ENCODE measurements around the gene CAPG.

DNA sequence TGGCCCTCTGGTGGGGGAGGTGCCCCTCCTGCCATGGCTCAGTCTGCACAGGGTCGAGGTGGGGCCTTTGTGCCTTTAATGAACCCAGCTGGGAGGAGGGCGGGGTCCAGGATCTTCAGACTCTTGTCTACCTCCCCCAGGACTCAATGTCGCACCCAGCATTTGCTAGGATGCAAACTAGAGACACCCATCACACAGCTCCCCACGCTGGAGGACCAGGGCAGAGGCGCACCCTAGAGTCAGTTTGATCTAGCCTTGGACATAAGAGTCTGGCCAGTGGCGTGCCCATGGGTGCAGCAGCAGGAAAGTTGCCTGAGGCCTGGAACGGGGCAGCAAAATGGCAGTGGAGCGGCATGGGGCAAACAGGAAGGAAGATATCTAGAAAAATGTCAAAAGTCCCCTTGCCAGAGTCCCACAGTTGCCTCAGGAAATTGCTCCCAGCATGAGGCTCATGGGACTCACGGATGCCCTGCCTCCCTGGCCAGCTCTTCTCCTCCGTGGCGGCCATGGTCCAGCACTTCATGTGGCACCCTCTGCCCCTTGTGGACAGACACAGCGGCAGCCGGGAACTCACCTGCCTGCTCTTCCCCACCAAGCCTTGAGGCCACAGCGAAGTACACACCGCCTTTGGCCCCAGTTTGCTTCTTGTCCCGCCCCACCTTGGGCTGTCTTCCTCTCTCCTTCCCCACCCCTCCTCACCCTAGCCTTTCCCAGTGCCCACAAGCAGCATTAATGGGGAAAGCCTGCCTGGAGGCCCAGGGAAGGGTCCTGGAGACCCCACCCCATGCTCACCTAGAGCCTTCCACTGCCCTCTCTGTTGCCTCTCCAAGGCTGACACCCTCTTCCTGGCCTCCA is 26.0 kb upstream of the CAPG start:
- TF ChIP-seq, protein P1, sequence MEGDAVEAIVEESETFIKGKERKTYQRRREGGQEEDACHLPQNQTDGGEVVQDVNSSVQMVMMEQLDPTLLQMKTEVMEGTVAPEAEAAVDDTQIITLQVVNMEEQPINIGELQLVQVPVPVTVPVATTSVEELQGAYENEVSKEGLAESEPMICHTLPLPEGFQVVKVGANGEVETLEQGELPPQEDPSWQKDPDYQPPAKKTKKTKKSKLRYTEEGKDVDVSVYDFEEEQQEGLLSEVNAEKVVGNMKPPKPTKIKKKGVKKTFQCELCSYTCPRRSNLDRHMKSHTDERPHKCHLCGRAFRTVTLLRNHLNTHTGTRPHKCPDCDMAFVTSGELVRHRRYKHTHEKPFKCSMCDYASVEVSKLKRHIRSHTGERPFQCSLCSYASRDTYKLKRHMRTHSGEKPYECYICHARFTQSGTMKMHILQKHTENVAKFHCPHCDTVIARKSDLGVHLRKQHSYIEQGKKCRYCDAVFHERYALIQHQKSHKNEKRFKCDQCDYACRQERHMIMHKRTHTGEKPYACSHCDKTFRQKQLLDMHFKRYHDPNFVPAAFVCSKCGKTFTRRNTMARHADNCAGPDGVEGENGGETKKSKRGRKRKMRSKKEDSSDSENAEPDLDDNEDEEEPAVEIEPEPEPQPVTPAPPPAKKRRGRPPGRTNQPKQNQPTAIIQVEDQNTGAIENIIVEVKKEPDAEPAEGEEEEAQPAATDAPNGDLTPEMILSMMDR (conservative IDR thresholded peaks at IDR 0.05; ENCODE audit: low read depth, low read length) = no peak
- TF ChIP-seq FOS (IDR thresholded peaks at IDR 0.05; ENCODE audit: low read depth, low read length) = no peak
- no peak for TF ChIP-seq POLR2A (IDR thresholded peaks at IDR 0.05; ENCODE audit: low read depth, low read length)
- TF ChIP-seq RAD21 (IDR thresholded peaks at IDR 0.05; ENCODE audit: low read length) = no peak
- no peak for TF ChIP-seq RFX5 (IDR thresholded peaks at IDR 0.05; ENCODE audit: low read depth, low read length)
- no peak for TF ChIP-seq NFE2L2 (IDR thresholded peaks at IDR 0.05; ENCODE audit: low read depth, low read length)
- TF ChIP-seq RCOR1 (IDR thresholded peaks at IDR 0.05; ENCODE audit: insufficient replicate concordance, low read length) = no peak
- no peak for TF ChIP-seq MAFK (IDR thresholded peaks at IDR 0.05; ENCODE audit: low read depth, low read length)

All from IMR-90 (cell line).